Spleen (tissue), 3 donors: Measurements from ENCODE around the gene APAF1.

Source experiments
- POLR2A ChIP-seq, 3 donors: fragments of 450-650 bp; IDR thresholded peaks; one replicate each; pipeline ENCODE4 v1.5.1; 2017; ENCODE audit warnings: antibody characterized with exemption in 3 of 3, mild to moderate bottlenecking in 1 of 3
- POLR2AphosphoS5 ChIP-seq, 3 donors: sonication (generic); formaldehyde crosslinking; IDR thresholded peaks; one replicate each; pipeline ENCODE4 v1.5.1; 2017; ENCODE audit warnings: antibody characterized with exemption in 3 of 3

DNA sequence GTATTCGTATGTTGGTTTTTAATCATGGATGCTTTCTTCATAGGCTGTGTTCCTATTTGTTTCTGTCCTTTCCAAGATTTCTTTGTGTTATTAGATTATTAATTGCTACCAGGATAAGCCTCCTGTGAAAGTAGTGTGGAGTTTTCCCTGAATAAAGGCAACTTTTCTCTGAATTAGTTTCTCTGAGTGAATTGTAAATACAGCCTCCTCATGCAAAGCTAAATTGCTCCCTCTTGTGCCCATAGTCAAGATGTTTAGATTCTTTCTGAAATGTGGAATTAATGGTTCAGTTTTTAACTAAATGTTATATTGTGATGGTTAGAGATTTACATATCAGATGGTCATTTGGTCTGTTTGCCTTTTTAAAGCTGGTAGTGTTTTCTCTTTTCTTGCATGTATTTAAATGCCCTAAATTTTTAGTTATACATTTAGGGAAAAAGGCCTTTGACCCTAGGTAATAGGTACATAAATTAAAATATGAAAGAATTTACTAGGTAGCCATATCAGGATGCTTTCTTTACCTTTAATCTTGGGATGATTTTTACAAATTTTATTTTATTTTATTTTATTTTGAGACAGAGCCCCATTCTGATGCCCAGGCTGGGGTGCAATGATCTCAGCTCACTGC, 8.9 kb downstream of the APAF1 start:
- no peak for TF ChIP-seq POLR2AphosphoS5 (IDR thresholded peaks at IDR 0.05)
- TF ChIP-seq POLR2A (IDR thresholded peaks at IDR 0.05), result no peak
